NCI-H2227 (cell line): Measurements from ENCODE around the gene OAT.

Experiments
- DNase-seq: peaks from one replicate; lab custom pipeline; 2025; ENCODE audit not compliant: unreplicated experiment; lab: John Stamatoyannopoulos, UW

Gene OAT

DNA sequence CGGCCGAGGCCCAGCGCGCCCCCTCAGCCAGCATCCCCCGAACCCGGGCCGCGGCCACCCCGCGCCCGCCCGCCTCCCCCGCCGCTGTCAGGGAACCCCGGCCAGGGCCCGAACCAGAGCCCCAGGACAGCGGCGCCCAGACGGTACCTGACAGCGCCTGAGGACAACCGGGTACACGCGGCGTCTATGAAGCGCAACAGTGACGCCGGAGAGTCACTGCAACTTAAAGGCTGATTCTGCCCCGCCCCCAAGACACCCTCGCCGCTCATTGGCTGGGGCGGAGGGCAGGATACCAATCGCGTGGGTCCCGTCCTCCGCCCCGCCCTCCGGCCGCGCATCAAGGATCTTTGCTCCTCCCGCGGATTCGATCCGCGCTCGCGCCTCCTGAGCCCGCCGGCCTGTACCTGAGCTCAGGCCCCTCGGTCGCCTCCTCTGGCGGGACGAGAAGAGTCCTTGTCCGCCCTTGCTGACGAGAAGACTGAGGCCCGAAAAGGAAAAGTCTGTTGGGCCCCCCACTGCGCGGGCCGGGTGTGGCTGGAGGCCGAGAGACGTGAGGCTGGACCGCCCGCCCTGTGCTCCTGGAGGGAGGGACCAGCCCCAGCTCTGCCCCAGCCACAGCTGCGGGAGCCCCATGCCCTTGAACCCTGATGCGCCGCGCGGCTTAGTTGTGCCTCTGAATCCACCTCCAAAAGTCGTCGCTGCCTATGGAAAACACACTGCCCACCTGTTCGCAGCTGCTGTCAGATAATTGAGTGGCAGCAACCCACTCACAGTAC lies at the start of gene OAT:
TSS of gene OAT (minus strand) at position 198 of the 776 bp plus-strand sequence. CDS start 6,752 bp downstream, outside the sequence.
- peak; percentile 97 for DNase-seq

DNA sequence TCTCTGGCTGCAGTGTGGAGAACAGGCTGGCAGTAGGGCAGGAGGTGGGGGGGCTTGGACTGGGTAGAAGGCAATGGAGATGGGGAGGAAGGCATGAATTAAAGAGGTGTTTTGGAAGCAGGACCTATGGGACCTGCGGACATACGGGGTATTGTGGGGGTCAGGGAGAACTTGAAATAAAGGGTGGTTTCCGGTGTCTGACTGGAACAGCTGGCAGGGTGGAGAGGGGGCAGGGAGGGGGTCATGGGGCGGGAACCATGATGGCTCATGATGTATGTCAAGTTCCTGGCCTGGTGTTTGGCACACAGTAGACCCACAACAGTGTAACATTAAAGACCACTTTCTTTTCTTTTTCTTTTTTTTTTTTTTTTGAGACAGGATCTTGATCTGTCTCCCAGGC lies 48.4 kb upstream of the OAT start:
- DNase-seq: no peak

DNA sequence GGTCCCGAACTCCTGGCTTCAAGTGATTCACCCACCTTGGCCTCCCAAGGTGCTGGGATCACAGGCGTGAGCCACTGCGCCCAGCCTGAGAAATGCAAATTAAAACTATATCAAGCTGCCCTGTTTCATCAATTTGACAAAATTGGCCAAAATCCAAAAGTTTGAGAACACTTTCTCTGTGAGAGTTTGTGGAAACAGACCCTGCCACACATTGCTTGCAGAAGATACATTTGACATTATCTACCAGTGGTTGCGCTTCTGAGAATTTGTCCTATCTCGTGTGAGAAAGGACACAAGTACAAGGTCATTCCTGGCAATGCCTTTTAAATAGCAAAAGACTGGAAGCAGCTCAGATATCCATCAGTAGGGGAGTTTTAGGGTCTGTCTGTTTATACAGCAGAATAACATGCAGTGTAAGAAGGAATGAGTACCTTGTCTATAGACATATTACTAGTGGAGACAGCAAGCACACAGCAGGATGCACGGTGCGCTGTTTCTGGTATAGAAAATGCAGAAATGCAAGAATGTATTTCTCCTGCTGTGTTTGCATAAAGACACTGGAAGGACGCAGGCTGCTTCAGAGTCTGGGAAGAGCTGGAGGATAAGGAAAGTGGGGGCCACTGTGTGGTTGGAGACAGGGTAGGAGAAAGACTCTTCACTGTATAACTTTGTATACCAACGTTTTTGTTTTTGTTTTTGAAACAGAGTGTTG lies 47.2 kb upstream of the OAT start:
- DNase-seq: no peak

DNA sequence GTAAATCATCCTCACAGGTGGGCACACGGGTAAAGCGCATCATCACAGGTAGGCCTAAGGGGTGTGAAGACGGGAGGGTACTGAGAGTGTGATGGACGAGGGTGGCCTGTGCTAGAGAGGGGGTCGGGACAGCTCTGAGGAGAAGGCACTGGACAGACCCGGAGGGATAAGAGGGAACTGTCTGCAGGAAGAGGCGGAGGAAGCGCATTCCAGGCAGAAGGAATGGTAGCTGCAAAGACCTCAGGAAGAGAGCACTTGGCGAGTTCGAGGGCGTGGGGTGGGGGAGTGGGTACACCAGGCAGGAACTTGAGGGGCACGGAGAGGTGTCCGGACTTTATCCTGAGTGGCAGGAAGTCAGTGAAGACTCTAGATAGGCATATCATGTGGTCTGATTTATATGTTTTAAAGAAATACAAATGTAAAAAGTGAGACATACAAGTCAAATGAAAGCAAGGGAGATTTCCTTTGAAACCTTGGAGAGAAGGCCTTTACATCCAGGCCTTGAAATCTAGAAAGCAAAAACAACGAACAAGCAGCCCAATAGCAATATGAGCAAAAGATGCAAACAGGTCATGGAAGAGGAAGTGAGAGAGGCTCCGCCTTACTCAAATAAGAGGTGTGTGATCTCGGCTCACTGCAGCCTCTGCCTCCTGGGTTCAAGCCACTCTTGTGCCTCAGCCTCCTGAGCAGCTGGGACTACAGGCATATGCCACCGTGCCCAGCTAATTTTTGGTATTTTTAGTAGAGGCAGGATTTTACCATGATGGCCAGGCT lies 46.5 kb upstream of the OAT start:
- no peak for DNase-seq

DNA sequence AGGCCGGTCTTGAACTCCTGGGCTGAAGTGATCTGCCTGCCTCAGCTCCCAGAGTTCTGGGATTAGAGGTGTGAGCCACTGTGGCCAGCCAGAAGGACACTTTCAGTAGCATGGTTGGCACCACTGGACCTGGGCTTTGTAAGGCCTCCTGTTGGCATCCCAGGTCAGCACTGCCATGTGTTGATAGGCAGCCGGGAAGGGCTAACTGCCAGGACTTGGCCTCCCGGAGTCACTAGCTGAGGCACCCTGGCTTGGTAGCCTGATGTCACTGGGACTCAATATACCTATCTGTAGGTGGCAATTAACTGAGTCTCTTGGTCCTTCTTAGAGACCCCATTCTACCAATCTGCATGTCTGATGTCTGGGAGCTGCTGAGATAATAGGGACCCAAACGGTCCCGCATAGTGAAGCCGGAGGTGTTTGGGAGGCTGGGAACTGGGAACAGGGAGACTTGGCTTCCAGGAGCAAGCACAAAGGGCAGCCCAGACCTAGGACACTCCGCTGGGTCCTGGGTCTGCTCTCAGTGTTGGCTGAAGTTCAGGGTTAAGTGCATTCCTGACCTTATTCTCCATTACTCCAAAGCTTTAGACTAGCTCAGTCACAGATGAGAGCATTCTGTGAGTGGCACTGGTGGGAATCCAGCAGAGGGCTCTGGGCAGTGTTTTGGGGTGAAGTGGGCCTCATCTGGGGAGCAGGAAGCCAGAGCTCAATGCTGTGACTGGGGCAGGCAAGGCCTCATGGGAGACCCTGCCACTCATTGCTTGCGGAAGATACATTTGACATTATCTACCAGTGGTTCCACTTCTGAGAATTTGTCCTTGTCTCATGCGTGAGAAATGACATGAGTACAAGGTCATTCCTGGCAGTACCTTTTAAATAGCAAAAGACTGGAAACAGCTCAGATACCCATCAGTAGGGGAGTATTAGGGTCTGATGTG lies 45.6 kb upstream of the OAT start:
- DNase-seq: no peak

DNA sequence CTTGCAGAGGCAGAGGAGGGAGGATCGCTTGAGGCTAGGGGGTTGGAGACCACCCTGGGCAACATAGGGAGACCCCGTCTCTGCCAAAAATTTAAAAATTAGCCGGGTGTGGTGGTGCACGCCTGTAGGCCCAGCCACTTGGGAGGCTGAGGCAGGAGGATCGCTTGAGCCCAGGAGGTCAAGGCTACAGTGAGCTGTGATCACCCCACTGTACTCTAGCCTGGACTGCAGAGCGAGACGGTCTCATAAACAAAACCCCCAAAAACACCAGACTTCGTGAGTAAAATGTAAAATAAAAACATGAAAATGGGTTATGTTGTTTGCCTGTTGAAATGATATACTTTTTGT lies 43.6 kb upstream of the OAT start:
- no peak for DNase-seq

DNA sequence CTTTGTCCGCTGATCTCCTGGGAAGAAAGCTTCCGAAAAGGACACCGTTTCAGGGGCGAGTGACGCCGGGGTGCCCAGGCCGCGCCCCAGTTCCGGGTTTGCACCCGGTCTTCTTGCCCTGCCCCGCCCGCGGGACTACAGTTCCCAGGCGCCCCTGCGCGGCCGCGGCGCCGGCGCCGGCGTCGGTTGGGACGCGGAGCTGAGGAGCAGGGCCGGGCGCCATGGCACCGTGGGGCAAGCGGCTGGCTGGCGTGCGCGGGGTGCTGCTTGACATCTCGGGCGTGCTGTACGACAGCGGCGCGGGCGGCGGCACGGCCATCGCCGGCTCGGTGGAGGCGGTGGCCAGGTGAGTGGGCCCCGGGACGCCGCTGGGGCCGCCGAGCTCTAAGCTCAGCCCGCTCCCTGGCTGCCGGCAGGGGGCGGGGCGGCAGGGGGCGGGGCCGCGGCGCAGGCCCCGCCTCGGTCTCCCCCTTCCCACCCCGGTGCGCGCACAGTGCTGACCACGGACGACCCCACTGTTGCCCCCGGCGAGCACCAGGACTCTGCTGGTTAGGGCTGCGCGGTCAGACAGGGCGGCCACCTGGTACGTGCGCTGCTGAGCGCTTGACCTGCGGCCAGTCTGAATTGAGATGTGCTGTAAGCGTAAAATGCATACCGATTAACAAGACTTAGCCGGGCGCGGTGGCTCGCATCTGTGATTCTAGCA lies 43.1 kb upstream of the OAT start, which contains the start of gene LHPP:
TSS of gene LHPP (plus strand) at position 182 of the 706 bp plus-strand sequence. CDS start at position 222, 40 bp downstream.
- DNase-seq: peak; percentile 84

DNA sequence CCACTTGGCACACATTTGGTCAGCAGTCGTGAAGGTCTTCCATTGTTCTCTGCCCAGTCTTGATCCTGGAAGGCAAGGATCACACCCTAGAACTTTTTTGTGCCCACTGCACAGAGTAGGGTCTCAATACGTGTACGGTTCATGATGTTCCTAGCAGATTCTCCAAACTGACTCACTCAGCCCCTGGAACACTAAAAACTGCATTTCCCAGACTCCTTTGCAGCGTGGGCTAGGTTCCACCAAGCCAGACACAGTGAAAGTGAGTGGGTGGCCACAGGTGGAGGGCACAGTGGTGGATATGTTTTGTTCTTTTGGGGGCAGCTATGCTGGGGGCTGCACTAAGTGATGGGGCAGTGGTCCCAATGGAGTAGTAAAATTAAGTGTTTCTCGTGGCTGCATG lies 41.4 kb upstream of the OAT start:
- DNase-seq: no peak

DNA sequence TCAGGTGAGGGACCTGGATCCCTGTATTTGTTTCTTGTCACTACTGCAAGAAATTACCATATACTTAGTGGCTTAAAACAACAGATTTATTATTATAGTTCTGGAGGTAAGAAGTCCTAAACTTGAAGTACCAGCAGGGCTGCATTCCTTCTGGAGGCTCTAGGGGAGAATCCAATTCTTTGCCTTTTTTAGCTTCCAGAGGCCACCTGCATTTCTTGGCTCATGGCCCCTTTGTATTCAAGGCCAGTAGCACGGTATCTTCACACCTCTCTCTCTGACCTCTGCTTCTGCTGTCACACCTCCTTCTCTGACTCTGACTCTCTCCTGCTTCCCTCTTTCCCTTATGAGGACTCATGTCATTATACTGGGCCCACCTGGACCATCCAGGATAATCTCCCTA lies 40.7 kb upstream of the OAT start:
- no peak for DNase-seq

DNA sequence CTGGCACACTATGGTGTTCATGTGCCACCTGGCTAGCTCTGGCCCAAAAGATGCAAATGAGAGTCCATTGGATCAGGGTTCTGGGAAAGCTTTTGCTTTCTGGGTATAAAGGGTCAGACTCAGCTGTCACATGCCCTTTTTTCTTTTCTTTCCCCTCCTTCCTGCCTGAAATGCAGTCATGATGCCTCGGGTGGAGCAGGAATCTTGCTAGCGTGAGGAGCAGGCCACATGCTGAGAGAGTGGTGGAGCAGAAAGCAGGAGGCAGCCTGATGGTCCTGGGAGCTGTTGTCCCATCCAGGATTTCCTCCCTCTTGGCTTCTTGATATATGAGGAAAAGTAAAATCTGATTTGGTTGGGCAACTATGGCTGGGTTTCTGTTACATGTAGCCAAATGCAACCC lies 40.2 kb upstream of the OAT start:
- no peak for DNase-seq

DNA sequence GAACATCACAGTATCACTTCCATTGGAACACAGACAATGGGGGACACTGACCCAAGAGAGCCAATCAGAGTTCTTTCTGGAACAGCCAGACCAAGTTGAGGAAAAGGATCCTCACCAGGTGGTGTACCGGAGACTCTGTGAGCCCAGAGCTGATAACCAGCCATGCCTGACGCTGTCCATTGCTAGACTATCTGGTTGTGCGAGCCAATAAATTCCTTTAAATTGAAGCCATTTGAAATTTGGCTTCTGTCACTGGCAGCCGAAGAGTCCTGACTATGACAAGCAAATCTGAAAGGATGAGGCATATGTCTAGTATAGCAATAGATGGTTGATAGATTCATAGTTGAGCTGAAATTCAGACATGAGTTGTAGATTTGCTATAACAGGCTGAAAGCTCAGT lies 39.8 kb upstream of the OAT start:
- no peak for DNase-seq

DNA sequence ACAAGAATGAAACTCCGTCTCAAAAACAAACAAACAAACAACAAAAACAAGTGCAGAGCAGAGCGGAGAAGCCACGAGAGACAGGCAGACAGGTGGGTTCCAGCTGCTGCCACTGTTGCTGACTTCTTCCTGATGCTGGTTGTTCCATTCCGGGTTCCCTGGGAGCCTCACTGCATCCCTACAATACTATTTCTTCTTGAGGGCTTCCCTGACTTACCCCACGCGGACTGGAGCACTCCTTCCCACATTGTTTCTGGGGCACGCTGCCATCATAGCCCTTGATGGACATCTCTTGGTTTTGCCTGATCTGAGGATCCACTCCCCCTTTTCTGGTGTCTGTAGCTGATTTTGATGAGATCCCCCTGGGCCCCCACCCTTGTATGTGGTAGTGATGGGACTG lies 36.7 kb upstream of the OAT start:
- DNase-seq: no peak

DNA sequence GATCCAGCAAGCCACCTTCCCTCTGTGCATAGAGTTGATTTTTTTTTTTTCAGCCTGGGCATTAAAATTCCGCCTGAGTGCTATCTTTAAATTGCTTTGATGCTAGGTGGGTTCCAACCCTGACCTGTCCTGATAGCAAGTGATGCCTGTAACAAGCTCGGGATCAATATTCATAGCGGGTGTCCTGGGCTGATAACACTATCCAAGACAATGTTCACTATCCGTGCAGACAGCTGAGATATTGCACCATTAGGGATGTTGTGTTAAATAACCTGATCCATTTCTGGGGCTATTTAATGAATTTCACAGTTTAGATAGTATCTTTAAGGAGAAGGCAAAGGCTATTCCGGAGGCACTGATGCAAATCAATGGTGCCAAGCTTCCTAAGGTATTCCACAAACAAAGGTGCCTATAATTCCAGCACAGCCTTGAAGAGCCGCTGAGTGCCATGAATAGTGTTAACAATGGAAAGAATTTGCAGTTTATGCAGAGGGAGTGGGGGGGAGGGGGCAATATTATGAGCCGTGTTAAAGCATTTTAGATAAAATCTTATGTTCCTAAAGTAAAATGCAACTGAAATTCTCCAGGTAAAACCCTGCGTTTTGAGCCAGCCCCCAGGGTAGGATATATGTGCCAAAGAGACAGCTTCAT lies 35.4 kb upstream of the OAT start:
- DNase-seq: no peak

DNA sequence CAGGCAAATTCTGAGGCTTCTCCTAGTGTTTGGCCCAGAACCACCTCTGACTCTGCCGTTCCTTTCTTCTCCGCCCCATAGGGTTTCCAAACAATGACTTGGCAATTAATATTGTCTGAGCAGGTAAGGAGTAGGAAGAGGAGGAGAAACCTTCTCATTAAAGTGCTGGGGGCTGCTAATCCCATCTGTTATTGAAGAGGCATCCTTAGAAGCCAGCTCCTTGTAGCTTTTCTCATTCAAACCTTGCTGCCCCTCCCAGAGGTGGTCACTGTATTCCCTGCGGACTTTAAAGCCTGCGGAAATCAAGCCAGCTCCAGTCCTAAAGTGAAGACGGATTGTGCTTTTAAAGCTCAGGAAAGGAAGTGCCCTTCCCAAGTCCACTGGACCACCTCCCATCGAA lies 32.6 kb upstream of the OAT start:
- DNase-seq: no peak

DNA sequence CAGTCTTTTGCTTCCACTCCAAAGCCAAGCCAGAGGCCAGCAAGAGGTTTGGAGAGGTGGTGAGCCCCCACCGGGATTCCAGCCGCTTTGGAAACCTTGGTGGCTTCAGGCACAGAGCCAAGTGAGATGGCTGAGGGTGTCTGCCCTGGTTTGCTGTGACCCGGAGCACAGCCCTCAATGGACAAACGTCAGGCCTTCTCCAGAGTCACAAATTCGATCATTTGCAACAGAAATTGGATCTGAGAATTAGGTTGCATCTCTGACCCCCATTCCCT lies 32.0 kb upstream of the OAT start:
- no peak for DNase-seq

DNA sequence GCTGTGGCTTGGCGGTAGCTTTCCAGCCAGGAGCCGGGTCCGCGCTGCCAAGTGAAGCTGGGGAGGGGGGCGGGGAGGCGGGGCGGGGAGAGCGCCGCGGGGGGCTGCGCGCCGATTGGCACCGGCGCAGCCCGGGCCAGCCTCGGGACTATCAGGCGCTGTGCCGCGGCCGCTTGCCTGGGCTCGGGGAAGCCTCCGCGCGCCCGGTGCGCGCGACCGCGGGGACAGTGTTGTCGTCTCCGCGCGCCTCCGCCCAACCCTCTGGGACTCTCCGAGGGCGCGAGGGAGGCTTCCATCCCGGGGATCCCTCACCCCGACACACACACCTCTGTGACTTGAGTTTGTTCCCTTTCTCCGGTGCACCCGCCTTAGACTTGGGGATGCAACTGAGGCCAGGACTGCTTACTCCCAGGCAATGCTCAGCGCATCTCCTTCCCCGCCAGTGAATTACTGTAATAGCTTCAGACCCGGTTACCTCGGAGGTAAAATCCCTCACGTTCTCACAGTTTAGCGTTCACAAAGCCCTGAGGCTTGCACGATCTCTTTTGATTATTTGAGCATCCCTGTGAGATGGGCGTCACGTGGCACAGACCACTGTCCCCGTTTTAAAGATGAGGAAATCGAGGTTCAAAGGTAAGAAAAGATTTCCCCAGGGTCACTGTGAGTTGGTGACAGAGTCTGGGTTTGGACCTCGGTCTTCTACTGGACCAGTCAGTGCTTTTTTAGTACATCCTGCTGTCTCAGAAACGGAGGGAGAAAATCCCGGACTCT lies 31.5 kb upstream of the OAT start, which contains the start of gene NKX1-2:
TSS of gene NKX1-2 (minus strand) at position 24 of the 771 bp plus-strand sequence. CDS start 92 bp downstream, outside the sequence.
- DNase-seq: peak; percentile 68

DNA sequence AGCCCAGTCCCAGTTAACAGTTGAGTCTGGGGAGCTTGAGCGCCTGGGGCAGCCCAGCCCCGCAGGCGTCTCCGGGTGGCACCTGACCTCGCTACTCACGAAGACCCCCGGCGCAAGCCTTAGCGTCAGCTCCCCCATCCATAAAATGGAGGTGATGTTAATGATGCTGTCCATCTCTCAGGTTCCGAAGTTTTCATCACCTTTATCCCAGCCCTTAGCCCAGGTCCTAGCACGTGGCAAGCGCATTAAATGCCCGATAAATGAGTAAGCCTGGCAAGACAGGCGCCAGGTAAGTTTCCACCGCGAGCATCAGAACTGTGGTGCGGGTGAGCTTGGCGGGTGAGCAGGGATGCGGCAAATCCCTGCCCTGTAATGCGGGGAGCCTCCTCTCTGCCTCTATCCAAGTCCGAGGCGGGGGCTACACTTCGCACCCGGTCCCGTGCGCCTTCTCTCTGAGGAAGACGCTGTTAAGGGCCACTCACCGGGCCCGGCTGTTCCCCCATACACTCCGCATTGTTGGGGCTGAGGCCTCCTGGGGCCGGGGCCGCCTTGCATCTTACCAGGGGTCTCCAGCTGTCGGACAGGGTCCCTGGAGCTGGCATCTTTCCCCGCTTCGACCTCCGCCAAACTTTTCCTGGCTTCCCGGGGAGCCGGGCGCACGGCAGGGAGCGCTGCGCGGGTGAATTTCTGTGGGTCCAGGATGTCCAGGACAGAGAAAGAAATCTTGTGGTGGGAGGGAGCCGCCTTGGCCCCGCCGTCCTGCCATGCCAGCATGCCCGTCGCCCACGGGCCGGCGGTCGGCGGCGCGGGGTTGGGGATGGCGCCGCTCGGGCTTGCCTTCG lies 30.7 kb upstream of the OAT start:
- DNase-seq: no peak

DNA sequence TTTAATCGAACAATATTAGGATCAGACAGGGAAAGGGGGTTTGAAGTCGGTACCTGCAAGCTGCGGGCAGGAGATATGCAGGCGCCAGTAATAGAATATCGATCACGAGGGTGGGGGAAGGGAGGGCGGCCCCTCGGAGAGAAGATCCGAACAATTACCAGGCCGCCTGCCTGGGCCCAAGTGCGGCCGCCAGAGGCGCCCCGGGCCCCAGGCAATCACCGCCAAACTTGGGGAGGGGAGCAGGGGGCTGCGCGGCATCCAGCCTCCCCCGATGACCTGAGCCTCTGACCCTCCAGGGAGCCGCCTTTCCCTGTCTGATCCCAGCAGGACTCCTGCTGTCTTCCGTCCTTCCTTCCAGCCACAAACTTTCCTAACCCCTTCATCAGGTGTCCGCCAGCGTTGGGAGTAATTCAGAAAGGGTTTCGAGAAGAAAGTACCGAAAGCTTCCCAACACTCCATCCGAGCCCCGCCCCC lies 30.0 kb upstream of the OAT start:
- no peak for DNase-seq
